Endothelial cell of umbilical vein (primary cell): ENCODE data around the gene CATSPER3. TPM values are rescaled to one million over a fixed set of nuclear protein-coding genes. Genes with fewer than 3 reads are reported as not detected.

ENCODE experiments used
- BruUV-seq: library from RNA; stranded (reverse); fragments of 400-500 nt; replicated peaks from 2 replicates; lab custom pipeline; 2021; lab: Mats Ljungman, UMichigan
- CTCF ChIA-PET: fragments of 300-600, 350-600 bp; sonication (Branson Sonifier 250); formaldehyde crosslinking; loops from one replicate; lab custom pipeline; 2021; ENCODE audit warnings: antibody characterized with exemption, inconsistent platforms; lab: Charles Lee
- POLR2A ChIA-PET: fragments of 300-600, 350-600 bp; sonication (Branson Sonifier 250); formaldehyde crosslinking; loops from one replicate; lab custom pipeline; 2021; ENCODE audit warnings: antibody characterized with exemption, inconsistent platforms; lab: Charles Lee
- DNase-seq: peaks from one replicate; pipeline ENCODE4 v3.0.0-alpha.2; 2011; ENCODE audit warnings: low read depth, low spot score
- FAIRE-seq: peaks from 2 replicates; lab custom pipeline; 2011; peaks lifted over from hg19 to GRCh38; lab: Jason Lieb, UNC
- H2AFZ ChIP-seq: 2 replicates; pipeline ENCODE4 v1.6.0; 2012; ENCODE audit warnings: low read depth, low read length, control low read depth, inconsistent platforms
- H3K27ac ChIP-seq: 2 replicates; pipeline ENCODE4 v1.5.1; 2011; ENCODE audit warnings: low read depth, mild to moderate bottlenecking, control low read depth, low read length, moderate library complexity; ENCODE audit not compliant: insufficient read depth
- H3K27me3 ChIP-seq, 2 experiments: 2 replicates each; pipeline versions ENCODE4 v1.6.0 to v1.6.1; 2011; ENCODE audit warnings: low read length in 2 of 2, mixed read lengths in 1 of 2; ENCODE audit not compliant: control insufficient read depth in 2 of 2, insufficient read depth in 2 of 2
- H3K36me3 ChIP-seq, 2 experiments: 2 replicates in 1 of 2; 3 replicates in 1 of 2; pipeline ENCODE4 v1.5.1; 2011; ENCODE audit warnings: low read length in 2 of 2, mild to moderate bottlenecking in 1 of 2, moderate library complexity in 1 of 2; ENCODE audit not compliant: control insufficient read depth in 2 of 2, insufficient read depth in 2 of 2; ENCODE audit errors: extremely low read depth in 1 of 2
- H3K4me1 ChIP-seq: 3 replicates; pipeline ENCODE4 v1.5.1; 2011; ENCODE audit warnings: mild to moderate bottlenecking, low read length; ENCODE audit not compliant: control insufficient read depth, insufficient read depth; ENCODE audit errors: extremely low read depth
- H3K4me2 ChIP-seq: 2 replicates; pipeline ENCODE4 v1.6.1; 2011; ENCODE audit warnings: low read length, control low read depth, mixed read lengths; ENCODE audit not compliant: insufficient read depth
- H3K4me3 ChIP-seq, 3 experiments: fragments of 200-600 bp in 1 of 3; sonication (generic), shearing (Covaris generic) in 1 of 3; replicated peaks in 1 of 3; 2 replicates each; pipeline ENCODE4 v1.5.1; 2011 to 2016; ENCODE audit warnings: control low read depth in 3 of 3, low read length in 3 of 3, mild to moderate bottlenecking in 2 of 3, inconsistent platforms in 1 of 3, low read depth in 1 of 3, moderate library complexity in 1 of 3; ENCODE audit not compliant: insufficient read depth in 1 of 3
- H3K79me2 ChIP-seq: 2 replicates; pipeline ENCODE4 v1.6.0; 2012; ENCODE audit warnings: low read length, inconsistent platforms; ENCODE audit not compliant: control insufficient read depth, insufficient read depth
- H3K9ac ChIP-seq: replicated peaks from 2 replicates; pipeline ENCODE3; 2011; ENCODE audit warnings: low read length, control low read depth; ENCODE audit not compliant: insufficient read depth; ENCODE audit errors: extremely low read depth
- H3K9me1 ChIP-seq: replicated peaks from 3 replicates; pipeline ENCODE4 v1.6.0; 2011; ENCODE audit warnings: mild to moderate bottlenecking, low read length; ENCODE audit not compliant: control insufficient read depth, insufficient read depth; ENCODE audit errors: extremely low read depth
- H3K9me3 ChIP-seq: replicated peaks from 2 replicates; pipeline ENCODE4 v1.5.1; 2012; ENCODE audit warnings: low read length, inconsistent platforms; ENCODE audit not compliant: control insufficient read depth, insufficient read depth
- H4K20me1 ChIP-seq: replicated peaks from 2 replicates; pipeline ENCODE3; 2011; ENCODE audit warnings: mild to moderate bottlenecking, low read length; ENCODE audit not compliant: control insufficient read depth, insufficient read depth; ENCODE audit errors: extremely low read depth
- CTCF ChIP-seq, 2 donors: IDR thresholded peaks; 1 replicate in 1 of 2; 2 replicates in 1 of 2; pipeline ENCODE4 v1.5.1; 2011; ENCODE audit warnings: low read length in 2 of 2, mild to moderate bottlenecking in 2 of 2, moderate library complexity in 2 of 2, control low read depth in 1 of 2, inconsistent platforms in 1 of 2, low read depth in 1 of 2; ENCODE audit not compliant: insufficient read depth in 1 of 2; ENCODE audit errors: extremely low read depth in 1 of 2
- EZH2 ChIP-seq: IDR thresholded peaks from 2 replicates; pipeline ENCODE4 v1.6.1; 2012; ENCODE audit warnings: borderline replicate concordance, low read depth, mild to moderate bottlenecking, moderate library complexity, low read length, inconsistent platforms; ENCODE audit not compliant: severe bottlenecking
- FOS ChIP-seq: IDR thresholded peaks from 2 replicates; pipeline ENCODE4 v1.6.1; 2011; ENCODE audit warnings: mild to moderate bottlenecking, low read length, moderate library complexity, borderline replicate concordance; ENCODE audit not compliant: insufficient read depth
- GATA2 ChIP-seq: IDR thresholded peaks from 2 replicates; pipeline ENCODE4 v1.7.0; 2011; ENCODE audit warnings: low read depth, mild to moderate bottlenecking, moderate library complexity, mixed read lengths, low read length; ENCODE audit not compliant: insufficient read length, insufficient read depth
- JUN ChIP-seq: IDR thresholded peaks from 2 replicates; pipeline ENCODE4 v1.6.1; 2011; ENCODE audit warnings: borderline replicate concordance, low read depth; ENCODE audit not compliant: insufficient read length, insufficient read depth
- MAX ChIP-seq: IDR thresholded peaks from 2 replicates; pipeline ENCODE4 v1.6.1; 2011; ENCODE audit not compliant: insufficient read depth, insufficient read length
- MYC ChIP-seq: IDR thresholded peaks from one replicate; pipeline ENCODE4 v1.6.1; 2011; ENCODE audit warnings: mild to moderate bottlenecking, low read depth, low read length
- POLR2A ChIP-seq: IDR thresholded peaks from 2 replicates; pipeline ENCODE4 v1.6.1; 2012; ENCODE audit warnings: low read depth, mild to moderate bottlenecking, control low read depth, low read length
- POLR2AphosphoS5 ChIP-seq: IDR thresholded peaks from 2 replicates; pipeline ENCODE4 v1.6.1; 2012; ENCODE audit warnings: low read depth, mild to moderate bottlenecking, control low read depth, low read length, moderate library complexity; ENCODE audit not compliant: insufficient read depth
- dilution Hi-C: fragments of 300-500 bp; cut with MboI; formaldehyde crosslinking; loops from one replicate; pipeline ENCODE4 v1.15.0; 2019; ENCODE audit warnings: low sequenced_read_pairs; ENCODE audit not compliant: extremely low pct_ligation_motif_present
- intact Hi-C: fragments of 100-400 bp; cut with micrococcal nuclease; formaldehyde crosslinking; loops from one replicate; pipeline ENCODE4 v1.10.0; 2022
- polyA plus RNA-seq, 4 experiments: library from polyadenylated mRNA; depleted of rRNA in 3 of 4; stranded (reverse) in 3 of 4; unstranded in 1 of 4; fragments of >200 nt; gene quantifications; 2 replicates each; pipeline versions ENCODE4 v1.2.1 to v1.2.3, GENCODE V29; 2011 to 2012; ENCODE audit warnings: missing spikeins in 1 of 4
- total RNA-seq: library from RNA; stranded (reverse); gene quantifications from 2 replicates; pipeline ENCODE4 v1.2.3, GENCODE V29; 2021

The CATSPER3 gene
- total and polyA plus RNA-seq, 2 donors (not counting 3 experiments of a cell fraction or from before 2014, with no cell fraction given), result 0.43 to 0.71 TPM

GRCh38 chr5:134965271-134965825 is 2.4 kb upstream of the CATSPER3 start:
- no peaks in the 10 kb centered on the region for H3K9me3 ChIP-seq
- no peak overlapping the region for H2AFZ ChIP-seq
- ChIA-PET POLR2A (no interaction called here), CTCF (interaction anchor here (0.6 to 1.1 kb wide), 2 partner anchors 11 to 1729 kb away, joined by 3 read pairs; no protein-coding TSS in a partner anchor)
- no peak overlapping the region for H3K4me2 ChIP-seq
- FAIRE-seq (no peak), DNase-seq (no peak)
- H3K27me3 ChIP-seq, result no peaks in the 10 kb centered on the region
- no peaks in the 10 kb centered on the region for H4K20me1 ChIP-seq
- peaks cover 0 to 4% of the 10 kb centered on the region in 2 experiments for H3K36me3 ChIP-seq
- BruUV-seq, result no TSS peak
- H3K27ac ChIP-seq, result no peak overlapping the region
- dilution Hi-C loops, result no loop called here
- no peaks in the 10 kb centered on the region for H3K79me2 ChIP-seq
- H3K9me1 ChIP-seq, result no peaks in the 10 kb centered on the region
- intact Hi-C loops, result no loop called here
- H3K4me1 ChIP-seq, result no peaks in the 10 kb centered on the region
- H3K4me3 ChIP-seq, result no peak overlapping the region
- H3K9ac ChIP-seq, result no peak overlapping the region
- TF ChIP-seq FOS, result no peak
- TF ChIP-seq EZH2, result no peak
- no peak for TF ChIP-seq POLR2AphosphoS5
- TF ChIP-seq GATA2, result no peak
- TF ChIP-seq POLR2A, result no peak
- TF ChIP-seq MYC, result no peak
- no peak for TF ChIP-seq JUN
- TF ChIP-seq CTCF (IDR thresholded peaks at IDR 0.05; ENCODE audit: extremely low read depth in 1 of 2, insufficient read depth in 1 of 2, low read depth in 1 of 2, low read length in 2 of 2), result no peak
- no peak for TF ChIP-seq MAX
